ENCODE results near the gene PRPS2. TPM values are rescaled to one million over a fixed set of nuclear protein-coding genes. Genes with fewer than 3 reads are reported as not detected.

PRPS2 gene
- total RNA-seq = 6.5 and 7.3 TPM in 2 replicates
- polyA plus RNA-seq (2012) = 9.5 TPM

DNA sequence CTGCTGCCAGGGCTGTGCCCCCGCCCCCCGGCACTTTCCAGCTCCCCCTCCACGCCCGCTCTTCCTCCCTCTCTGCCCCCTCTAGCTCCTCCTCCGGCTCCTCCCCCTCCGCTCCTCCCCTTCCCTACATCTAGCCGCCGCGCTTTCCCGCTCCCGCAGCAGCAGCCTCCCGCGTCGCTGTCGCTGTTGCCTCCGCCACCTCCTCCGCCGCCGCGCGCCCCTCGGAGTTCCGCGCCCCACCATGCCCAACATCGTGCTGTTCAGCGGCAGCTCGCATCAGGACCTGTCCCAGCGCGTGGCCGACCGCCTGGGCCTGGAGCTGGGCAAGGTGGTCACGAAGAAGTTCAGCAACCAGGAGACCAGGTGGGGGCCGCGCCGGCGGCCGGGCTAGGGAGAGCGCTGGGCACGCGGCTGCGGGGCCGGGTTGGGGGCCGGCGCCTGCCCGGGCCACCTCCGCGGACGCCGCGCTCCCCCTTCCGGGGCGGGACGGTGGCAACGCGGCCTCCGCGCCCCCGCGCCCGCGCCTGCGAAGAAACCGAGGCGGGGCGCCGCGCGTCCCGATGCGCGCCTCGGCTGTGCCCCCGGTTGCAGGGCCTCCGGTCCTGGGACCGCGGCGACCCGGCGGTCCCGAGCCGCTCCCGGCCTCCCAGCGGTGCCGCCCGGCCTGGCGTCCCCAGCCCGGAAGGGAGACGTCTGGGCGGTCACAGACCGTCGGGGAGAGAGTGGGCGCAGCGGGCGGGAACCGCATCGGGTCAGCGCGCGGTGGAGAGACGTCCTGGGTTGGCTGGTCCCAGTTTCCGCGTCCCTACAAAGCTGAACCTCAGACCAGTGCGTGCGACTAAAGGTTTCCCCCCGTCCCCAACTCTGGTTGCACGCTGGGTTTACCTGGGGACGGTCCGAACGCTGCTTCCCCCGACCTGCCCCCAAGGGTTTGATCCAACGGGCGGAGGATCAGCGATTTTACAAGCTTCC, at the start of gene PRPS2:
Gene PRPS2 (plus strand): TSS at position 156 of the 972 bp plus-strand sequence. CDS start 86 bp downstream, at position 242.
- DNase-seq (ENCODE audit: low read depth) = peak; percentile 35

DNA sequence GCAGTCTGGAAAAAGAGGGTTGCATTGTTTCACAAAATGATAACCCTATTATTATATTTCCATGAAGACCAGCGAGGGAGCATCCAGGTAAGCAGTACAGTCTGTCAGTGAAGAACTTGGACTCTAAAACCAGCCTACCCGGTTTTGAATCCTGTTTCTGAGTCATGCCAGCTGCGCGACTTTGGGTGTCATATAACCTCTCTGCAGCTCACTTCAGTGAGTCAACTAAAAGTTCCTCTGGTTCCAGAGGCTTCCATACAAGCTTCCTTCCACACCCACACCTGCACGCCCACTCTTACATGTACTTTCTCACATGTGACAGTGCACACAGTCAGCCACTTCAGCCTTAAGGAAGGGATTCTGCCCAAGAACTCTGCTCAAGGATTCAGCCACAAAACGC, 49.8 kb upstream of the PRPS2 start:
- DNase-seq (ENCODE audit: low read depth) = peak; percentile 24

DNA sequence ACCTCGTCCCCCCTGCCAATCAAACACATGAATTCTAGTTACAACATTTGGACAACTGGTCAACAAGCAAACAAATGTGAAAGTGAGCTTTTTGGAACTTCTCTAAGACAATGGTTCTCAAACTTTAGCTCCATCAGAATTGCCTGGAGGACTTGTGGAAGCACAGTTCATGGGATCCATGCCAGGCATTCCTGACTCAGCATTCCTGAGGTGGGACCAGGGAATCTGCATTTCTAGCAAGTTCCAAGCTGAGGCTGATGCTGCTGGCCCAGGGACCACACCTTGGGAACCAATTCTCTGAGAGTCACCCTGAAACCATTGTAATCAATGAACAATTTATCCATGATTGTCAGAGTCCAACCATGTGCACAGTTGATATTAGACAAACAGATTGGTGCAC, 43.8 kb upstream of the PRPS2 start:
- DNase-seq (ENCODE audit: low read depth) = no peak

DNA sequence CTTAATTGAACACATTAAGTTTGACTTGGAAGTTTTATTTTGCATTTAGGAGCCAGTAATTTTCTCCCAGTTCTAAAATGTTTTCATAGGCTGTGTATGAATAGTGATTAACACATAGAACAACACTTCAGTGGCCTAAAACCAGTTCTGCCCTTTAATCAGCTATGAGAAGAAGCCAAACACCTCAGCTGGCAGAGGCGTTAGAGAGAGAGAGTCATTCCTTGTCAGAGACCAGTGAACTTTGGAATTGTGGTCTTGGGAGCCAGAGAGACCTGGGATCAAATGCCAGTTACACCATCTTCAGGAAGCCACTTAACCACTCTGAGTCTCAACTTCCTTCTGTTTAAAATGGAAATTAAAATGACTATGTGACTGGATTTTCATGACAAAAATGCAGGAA, 39.3 kb upstream of the PRPS2 start:
- DNase-seq (ENCODE audit: low read depth) = no peak

DNA sequence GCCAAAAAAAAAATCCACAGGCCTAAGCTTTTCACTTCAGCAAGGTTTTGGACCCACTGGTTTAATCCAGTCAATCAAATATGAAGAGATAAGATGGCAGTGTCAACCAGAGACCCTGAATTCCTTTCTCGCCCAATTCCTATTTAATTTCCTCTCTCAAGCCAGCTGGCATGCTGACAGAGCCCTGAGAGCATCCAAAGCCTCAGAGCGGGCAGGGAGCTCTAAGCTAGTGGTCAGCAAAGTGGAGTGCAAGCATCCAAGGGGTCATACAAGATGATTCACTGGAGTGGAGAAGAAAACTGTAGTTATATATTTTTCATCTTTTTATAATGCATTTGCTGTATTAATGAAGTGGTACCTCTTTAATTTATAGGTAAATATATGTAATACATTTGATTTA, 37.8 kb upstream of the PRPS2 start:
- peak; percentile 65 for DNase-seq (ENCODE audit: low read depth)

DNA sequence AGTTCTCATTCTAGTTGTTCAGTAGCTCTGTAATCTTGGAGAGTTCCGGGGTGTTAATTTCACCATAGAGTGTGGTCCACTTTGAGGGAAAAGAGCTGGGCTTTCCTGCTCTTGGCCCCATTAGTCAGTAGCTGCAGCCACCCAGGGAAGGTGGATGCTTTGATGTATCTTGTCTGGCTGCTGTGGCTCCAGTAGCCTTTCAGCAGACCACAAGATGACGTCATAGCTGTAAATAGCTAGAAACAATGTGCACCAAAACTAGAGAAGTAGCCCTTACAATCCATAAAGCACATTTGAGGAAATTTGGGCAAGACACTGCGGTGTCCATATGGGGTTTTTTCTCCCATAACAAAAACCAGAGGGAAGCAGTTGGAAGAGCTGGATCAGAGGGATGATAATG, 32.9 kb upstream of the PRPS2 start:
- peak; percentile 11 for DNase-seq (ENCODE audit: low read depth)

DNA sequence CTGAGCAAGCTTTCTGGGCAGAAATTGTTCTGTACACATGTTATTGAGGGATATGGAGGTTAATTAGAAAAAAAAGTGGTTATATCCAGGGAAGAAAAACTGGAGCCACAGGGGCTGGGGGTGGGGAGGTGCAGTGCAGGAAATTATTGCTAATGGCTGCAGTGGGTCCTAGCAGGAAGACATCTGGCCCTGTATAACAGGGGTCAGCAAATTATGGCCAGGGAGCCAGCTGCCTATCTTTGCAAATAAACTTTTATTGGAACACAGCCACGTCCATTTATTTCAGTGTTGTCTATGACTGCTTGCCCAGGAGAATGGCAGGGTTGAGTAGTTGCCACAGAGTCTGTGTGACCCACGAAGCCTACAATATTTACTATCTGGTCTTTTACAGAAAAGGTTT, 23.4 kb upstream of the PRPS2 start:
- peak; percentile 16 for DNase-seq (ENCODE audit: low read depth)

DNA sequence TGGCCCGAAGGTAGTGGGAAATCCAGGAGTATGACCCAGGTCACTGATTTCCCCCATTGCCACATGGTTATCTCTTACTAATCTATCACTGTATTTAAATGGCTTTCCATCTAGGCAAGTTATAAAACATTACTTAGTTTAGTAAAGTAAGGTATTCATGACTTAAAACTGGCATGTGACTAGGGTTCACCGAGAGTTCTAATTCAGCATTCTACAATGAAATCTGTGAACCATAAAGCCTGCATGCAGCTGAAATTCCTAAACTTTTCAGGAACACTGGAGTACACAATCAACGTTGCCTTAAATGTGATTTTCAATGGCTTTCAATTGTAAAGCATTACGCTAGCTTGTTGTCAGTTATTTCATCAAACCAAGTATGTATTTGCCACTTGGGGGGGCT, 22.7 kb upstream of the PRPS2 start:
- DNase-seq (ENCODE audit: low read depth) = no peak

DNA sequence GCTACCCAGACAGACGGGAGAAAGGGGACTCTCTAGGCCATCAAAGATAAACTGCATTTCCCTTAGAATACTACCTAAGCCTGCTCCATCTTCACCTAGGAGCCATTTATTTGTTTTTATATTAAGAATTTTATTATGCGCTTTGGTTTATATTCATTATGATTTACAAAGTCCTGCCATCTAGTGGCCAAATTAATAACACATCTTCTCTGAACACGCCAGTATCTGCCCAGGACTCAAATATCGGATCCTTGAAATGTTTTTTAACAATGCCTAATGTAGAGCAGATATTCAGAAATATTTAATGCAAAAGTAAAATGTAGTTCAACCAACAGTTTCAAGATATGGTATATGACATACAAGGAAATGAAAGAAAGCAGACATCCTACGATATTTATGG, 20.8 kb upstream of the PRPS2 start:
- peak; percentile 34 for DNase-seq (ENCODE audit: low read depth)

DNA sequence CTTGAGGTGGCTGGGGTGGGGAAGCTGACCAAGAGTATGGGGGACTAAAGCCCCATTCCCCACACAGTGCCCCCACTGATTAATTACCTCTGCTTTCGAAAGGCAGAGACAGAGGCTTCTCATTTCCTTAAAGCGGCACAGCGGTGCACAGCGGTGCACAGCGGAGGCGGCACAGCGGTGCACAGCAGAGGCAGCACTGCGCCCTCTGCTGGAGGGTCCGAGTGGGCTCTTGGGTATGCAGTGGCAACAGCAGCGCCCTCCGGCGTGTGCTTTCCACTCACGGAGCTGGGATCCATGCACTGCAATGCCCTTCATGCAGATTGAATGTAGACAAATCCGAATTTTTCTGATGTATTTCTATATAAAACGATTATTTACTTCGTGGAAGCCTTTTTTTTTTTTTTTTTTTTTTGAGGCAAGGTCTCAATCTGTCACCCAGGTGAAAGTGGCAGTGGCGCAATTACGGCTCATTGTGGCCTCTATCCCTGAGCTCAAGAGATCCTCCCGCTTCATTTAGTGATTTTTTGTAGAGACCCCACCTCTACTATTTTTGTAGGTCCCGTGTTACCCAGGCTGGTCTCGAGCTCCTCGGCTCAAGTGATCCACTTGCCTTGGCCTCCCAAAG, 19.7 kb upstream of the PRPS2 start:
- no peak for DNase-seq (ENCODE audit: low read depth)

DNA sequence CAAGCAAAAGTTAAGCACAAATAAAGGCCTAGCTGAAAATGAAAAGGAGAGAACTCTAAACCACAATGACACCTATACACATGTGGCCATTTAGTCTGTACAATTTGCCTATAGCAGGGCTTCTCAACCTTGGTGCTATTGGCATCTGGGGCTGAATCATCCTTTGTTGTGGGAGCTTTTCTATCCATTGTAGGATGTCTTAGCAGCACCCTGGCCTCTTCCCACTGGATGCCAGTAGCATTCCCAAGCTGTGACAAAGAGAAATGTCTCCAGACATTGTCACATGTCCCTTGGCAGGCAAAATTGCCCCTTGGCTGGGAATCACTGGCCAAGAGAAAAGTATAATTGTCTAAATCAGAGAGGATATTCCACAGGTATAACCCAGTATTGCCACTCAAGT, 13.5 kb upstream of the PRPS2 start:
- DNase-seq (ENCODE audit: low read depth) = peak; percentile 6

DNA sequence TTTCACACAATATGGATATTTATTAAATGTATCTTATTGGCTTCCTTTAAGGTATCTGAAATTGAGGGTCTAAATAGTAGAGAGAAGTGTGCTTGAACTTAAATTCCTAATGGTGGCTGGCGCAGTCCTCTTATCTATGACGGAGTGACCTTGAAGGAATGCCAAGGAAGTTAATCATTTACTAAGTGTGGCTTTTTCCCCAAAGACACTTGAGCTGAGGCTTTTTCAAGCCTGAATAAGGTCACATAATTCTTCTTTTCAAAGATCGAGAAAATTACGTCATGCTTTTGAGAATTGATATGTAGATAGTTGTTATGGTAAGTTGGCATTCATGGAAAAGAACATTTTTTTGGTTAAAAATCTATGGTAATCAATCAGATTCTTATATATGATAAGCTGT, 11.7 kb upstream of the PRPS2 start:
- no peak for DNase-seq (ENCODE audit: low read depth)

DNA sequence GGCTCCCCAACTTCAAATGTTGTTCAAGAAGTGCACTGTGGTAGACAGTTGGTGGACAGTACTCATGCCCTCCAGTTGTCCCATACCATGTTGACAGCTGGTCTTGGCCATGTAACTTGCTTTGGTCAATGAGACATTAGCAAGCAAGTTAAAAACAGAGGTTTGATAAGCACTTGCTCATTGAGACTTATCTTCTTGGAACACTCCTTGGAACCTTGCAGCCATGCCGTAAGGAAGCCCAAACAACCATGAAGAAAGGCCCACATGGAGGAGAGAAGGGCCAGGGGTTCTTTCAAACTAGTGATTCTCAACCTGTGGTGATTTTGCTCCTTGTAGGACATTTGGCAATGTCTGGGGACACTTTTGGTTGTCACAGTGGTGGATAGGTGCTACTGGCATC, 2.6 kb upstream of the PRPS2 start:
- DNase-seq (ENCODE audit: low read depth) = no peak

DNA sequence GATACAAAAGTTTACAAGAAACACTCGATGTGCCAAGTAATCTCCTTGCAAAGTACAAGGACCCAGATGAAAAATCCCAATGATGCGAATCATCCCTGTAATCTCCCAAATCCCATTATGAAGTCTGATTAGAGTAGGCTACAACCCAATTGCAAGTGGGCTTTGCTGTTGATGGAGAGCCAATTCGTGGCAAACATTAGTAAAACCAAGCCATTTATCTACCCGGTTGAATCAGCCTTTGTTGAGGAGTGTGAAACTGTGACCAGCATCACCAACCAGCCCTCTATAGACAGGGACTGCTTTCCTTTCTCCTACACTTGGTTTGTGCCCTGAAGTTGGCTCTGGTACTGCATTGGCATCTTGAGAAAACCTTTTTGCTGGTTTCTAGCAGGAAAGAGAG, 1.2 kb upstream of the PRPS2 start:
- DNase-seq (ENCODE audit: low read depth) = no peak

DNA sequence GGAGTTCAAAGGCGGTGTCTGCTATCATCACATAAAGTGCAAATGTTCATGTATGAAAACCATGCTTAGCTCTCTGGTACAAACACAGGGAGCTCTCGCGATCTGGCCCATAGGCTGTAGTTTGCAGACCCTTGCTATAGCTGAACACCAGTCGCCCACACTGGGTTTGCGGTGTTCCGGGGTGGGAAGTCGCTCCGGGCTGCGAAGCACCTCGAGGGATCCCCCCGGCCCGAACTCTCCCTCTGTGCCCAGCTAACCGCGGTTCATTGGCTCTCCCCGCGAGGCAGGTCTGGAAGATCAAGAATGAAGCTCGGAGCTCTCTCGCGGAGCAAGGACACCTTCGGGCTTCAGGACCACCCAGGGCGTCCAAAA, 341 bp upstream of the PRPS2 start:
- DNase-seq (ENCODE audit: low read depth) = no peak

DNA sequence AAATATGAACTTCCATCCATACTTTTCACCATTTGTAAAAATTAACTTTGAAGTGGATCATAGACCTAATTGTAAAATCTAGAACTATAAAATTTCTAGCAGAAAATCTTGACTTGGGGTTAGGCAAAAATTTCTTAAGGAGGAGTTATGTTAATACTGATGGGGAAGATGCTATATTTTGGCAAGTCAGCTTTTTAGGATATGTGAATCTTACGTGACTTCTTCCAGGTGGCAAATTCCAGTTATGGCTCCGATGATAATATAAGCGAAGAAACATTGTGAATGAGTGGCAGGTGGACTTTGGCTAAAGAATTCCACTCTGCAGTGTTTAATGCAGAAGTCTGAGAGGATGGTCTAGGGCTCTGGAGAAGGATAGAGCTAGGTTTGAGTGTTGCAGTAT, 1.5 kb downstream of the PRPS2 start:
- no peak for DNase-seq (ENCODE audit: low read depth)

DNA sequence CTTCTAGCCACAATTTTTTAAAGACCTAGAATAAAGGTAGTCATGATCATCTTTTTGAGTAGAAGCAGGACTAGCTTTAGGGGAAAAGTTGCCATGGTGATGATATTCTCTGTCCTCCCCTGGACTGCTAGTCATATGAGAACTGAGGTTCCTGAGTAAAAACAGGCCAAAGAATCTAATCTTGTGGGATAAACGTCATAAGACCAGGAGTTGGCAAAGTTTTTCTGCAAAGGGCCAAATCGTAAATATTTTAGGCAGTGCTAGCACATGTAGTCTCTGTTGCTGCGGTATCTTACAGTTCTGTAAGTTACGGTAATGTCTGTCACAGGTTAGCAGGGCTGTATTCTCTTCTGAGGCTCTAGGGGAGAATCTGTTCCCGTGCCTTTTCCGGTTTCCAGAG, 3.4 kb downstream of the PRPS2 start:
- no peak for DNase-seq (ENCODE audit: low read depth)

DNA sequence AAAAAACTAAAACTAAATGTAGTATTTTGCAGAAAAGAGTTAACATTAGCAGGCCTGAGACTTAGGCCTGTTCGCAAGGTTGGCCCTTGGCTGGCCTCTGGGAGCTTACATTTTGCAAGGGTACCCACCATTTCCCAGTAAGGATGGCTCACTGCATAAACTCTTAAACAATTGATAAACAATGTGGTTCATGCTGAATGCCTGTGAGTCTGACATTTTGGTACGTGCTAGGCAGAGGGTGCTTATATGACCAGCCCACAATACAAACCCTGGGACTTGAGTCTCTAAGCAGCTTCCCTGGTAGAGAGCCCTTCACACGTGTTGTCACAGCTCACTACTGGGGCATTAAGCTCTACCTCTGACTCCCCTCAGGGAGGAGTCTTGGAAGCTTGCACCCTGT, 7.4 kb downstream of the PRPS2 start:
- DNase-seq (ENCODE audit: low read depth) = no peak

DNA sequence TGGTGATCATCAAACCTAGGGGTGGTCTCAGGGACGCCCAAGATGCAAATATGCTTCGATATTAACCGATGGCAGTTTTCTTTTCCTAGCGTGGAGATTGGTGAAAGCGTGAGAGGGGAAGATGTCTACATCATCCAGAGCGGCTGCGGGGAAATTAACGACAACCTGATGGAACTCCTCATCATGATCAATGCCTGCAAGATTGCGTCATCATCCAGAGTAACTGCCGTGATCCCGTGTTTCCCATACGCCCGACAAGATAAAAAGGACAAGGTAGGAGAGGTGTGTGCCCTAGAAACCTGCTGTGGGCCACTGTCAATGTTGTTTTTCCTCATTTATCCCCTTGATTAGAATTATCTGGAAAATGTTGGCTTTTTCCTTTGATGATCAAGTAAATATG, 7.9 kb downstream of the PRPS2 start:
- DNase-seq (ENCODE audit: low read depth) = no peak

DNA sequence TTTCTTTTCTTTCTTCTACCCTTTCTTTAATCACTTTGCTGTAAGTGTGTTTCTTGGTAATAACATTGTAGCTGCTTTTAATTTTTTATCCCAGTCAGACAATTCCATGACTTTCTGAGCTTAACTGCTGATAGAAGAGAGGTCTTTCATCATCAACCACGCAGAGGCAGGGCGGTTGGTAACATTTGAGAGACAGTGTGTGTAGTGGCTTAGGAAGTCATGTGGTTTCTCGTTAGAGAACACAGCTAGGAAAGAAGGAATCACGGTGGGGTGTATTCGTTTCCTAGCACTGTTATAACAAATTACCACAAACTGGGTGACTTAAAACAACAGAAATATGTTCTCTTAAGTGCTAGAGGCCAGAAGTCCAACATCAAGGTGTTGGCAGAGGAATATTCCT, 11.5 kb downstream of the PRPS2 start:
- no peak for DNase-seq (ENCODE audit: low read depth)

DNA sequence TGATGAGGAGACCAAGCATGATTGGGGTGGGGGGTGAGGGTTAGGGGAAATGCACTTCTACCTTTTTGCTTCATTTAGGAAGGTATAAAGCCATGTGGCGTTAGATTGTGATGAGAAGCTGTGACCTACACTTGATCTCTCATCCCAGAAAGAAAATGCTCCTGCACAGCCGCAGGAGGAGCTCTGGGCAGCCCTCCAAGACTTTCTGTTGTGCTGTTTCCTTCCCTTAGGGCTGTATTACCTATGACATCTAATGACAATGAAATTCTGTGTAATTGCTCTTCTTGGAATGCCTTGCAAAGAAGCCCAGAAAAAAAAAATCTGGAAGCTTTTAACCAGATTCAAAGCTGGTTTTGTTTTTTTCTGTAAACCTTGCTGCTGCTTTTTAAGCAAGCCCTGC, 13.4 kb downstream of the PRPS2 start:
- DNase-seq (ENCODE audit: low read depth) = no peak

DNA sequence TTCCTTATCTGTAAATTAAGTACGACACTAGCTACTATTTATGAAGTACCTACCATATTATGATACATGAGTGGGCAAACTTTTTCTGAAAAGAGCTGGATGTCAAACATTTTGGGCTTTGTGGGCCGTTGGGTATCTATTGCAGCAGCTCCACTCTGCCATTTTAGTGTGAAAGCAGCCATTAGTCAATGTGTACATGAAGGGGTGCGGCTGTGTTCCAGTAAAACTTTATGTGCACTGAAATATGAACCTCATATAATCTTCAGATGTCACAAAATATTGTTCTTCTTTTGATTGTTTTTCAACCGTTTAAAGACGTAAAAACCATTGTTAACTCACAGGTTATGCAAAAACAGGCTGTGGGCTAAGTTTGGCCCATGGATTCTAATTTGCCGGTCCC, 14.1 kb downstream of the PRPS2 start:
- DNase-seq (ENCODE audit: low read depth) = no peak

DNA sequence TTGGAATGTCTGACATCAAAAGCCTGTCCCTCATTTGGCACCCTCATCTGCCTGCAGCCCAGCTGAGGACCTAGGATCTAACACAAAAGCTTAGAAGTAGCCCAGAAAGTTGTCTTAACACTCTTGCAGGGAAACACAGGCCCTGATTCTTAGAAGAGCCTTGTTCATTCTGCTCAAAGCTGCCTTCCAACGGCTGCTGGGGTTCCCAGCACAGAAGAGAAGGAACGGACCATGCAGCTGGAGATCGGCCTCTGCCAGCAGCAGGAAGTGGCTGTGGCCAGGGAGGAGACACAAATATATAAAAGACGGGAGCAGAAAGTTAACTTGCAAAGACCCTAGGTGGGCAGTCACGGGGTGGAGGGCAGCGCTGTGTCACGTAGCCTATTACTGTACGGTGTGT, 20.4 kb downstream of the PRPS2 start:
- no peak for DNase-seq (ENCODE audit: low read depth)

Data from myocyte (in vitro differentiated cells).